ENCODE results near the gene GPHA2. TPM values are rescaled to one million over a fixed set of nuclear protein-coding genes. Genes with fewer than 3 reads are reported as not detected.
A peak's percentile ranks its signal among the peaks of the same experiment; 100 is the strongest.

GPHA2 gene
- polyA plus RNA-seq, 2 donors, result not detected

- H3K4me3 ChIP-seq (ENCODE audit: low read depth in 1 of 2, low read length in 2 of 2), result no peak overlapping the region
- no peaks in the 10 kb centered on the region for H3K9me3 ChIP-seq (ENCODE audit: control insufficient read depth in 2 of 2, insufficient read depth in 1 of 2, low read depth in 1 of 2, low read length in 1 of 2)
- WGBS, 2 donors, result 91 to 94% methylated on average over 10 to 11 of the region's 11 CpGs
- no peak overlapping the region for H3K27ac ChIP-seq (ENCODE audit: low read depth in 2 of 2, low read length in 1 of 2)
- H3K27me3 ChIP-seq (ENCODE audit: control insufficient read depth in 1 of 2, insufficient read depth in 2 of 2, low read length in 2 of 2), result no peaks in the 10 kb centered on the region
- peaks cover 0 to 11% of the 10 kb centered on the region in 2 donors for H3K36me3 ChIP-seq (ENCODE audit: control insufficient read depth in 2 of 2, insufficient read depth in 2 of 2, low read length in 1 of 2)
- peaks cover 0 to 6% of the 10 kb centered on the region in 2 donors for H3K4me1 ChIP-seq (ENCODE audit: control insufficient read depth in 2 of 2, insufficient read depth in 2 of 2, low read length in 1 of 2)
Measured at GRCh38 chr11:64923151-64923661, 12.5 kb downstream of the GPHA2 start.

- Histone ChIP-seq H3K4me3 (ENCODE audit: low read depth in 1 of 2, low read length in 2 of 2) (no peak overlapping the region), H3K27ac (ENCODE audit: low read depth in 2 of 2, low read length in 1 of 2) (no peak overlapping the region), H3K4me1 (ENCODE audit: control insufficient read depth in 2 of 2, insufficient read depth in 2 of 2, low read length in 1 of 2) (peaks cover 0 to 6% of the 10 kb centered on the region in 2 donors), H3K36me3 (ENCODE audit: control insufficient read depth in 2 of 2, insufficient read depth in 2 of 2, low read length in 1 of 2) (peaks cover 0 to under 1% of the 10 kb centered on the region in 2 donors), H3K27me3 (ENCODE audit: control insufficient read depth in 1 of 2, insufficient read depth in 2 of 2, low read length in 2 of 2) (no peaks in the 10 kb centered on the region), H3K9me3 (ENCODE audit: control insufficient read depth in 2 of 2, insufficient read depth in 1 of 2, low read depth in 1 of 2, low read length in 1 of 2) (no peaks in the 10 kb centered on the region)
- WGBS, 2 donors, result 44 to 54% methylated on average over 3 of the region's 3 CpGs
Measured at GRCh38 chr11:64921384-64921783, 14.3 kb downstream of the GPHA2 start.

- Histone ChIP-seq H3K9me3 (ENCODE audit: control insufficient read depth in 2 of 2, insufficient read depth in 1 of 2, low read depth in 1 of 2, low read length in 1 of 2) (no peaks in the 10 kb centered on the region), H3K36me3 (ENCODE audit: control insufficient read depth in 2 of 2, insufficient read depth in 2 of 2, low read length in 1 of 2) (no peaks in the 10 kb centered on the region), H3K27ac (ENCODE audit: low read depth in 2 of 2, low read length in 1 of 2) (no peak overlapping the region), H3K27me3 (ENCODE audit: control insufficient read depth in 1 of 2, insufficient read depth in 2 of 2, low read length in 2 of 2) (no peaks in the 10 kb centered on the region), H3K4me3 (ENCODE audit: low read depth in 1 of 2, low read length in 2 of 2) (no peak overlapping the region), H3K4me1 (ENCODE audit: control insufficient read depth in 2 of 2, insufficient read depth in 2 of 2, low read length in 1 of 2) (peaks cover 4 to 12% of the 10 kb centered on the region in 2 donors)
- WGBS, 2 donors, result 80 to 82% methylated on average over 2 of the region's 2 CpGs
Measured at GRCh38 chr11:64920124-64920523, 15.6 kb downstream of the GPHA2 start.

GRCh38 chr11:64919627-64920026, 16.1 kb downstream of the GPHA2 start:
- 83 to 88% methylated on average over 8 of the region's 8 CpGs for WGBS, 2 donors
- Histone ChIP-seq H3K4me1 (ENCODE audit: control insufficient read depth in 2 of 2, insufficient read depth in 2 of 2, low read length in 1 of 2) (peaks cover 4 to 12% of the 10 kb centered on the region in 2 donors), H3K27ac (ENCODE audit: low read depth in 2 of 2, low read length in 1 of 2) (no peak overlapping the region), H3K27me3 (ENCODE audit: control insufficient read depth in 1 of 2, insufficient read depth in 2 of 2, low read length in 2 of 2) (no peaks in the 10 kb centered on the region), H3K4me3 (ENCODE audit: low read depth in 1 of 2, low read length in 2 of 2) (no peak overlapping the region), H3K36me3 (ENCODE audit: control insufficient read depth in 2 of 2, insufficient read depth in 2 of 2, low read length in 1 of 2) (no peaks in the 10 kb centered on the region), H3K9me3 (ENCODE audit: control insufficient read depth in 2 of 2, insufficient read depth in 1 of 2, low read depth in 1 of 2, low read length in 1 of 2) (no peaks in the 10 kb centered on the region)

GRCh38 chr11:64918017-64918416, 17.7 kb downstream of the GPHA2 start:
- Histone ChIP-seq H3K4me1 (ENCODE audit: control insufficient read depth in 2 of 2, insufficient read depth in 2 of 2, low read length in 1 of 2) (peaks cover 4 to 6% of the 10 kb centered on the region in 2 donors), H3K27ac (ENCODE audit: low read depth in 2 of 2, low read length in 1 of 2) (peak overlapping the region in 1 of 2 donors; percentile 40), H3K27me3 (ENCODE audit: control insufficient read depth in 1 of 2, insufficient read depth in 2 of 2, low read length in 2 of 2) (no peaks in the 10 kb centered on the region), H3K9me3 (ENCODE audit: control insufficient read depth in 2 of 2, insufficient read depth in 1 of 2, low read depth in 1 of 2, low read length in 1 of 2) (no peaks in the 10 kb centered on the region), H3K36me3 (ENCODE audit: control insufficient read depth in 2 of 2, insufficient read depth in 2 of 2, low read length in 1 of 2) (peaks cover 0 to 12% of the 10 kb centered on the region in 2 donors), H3K4me3 (ENCODE audit: low read depth in 1 of 2, low read length in 2 of 2) (peak overlapping the region in 1 of 2 donors; percentile 92)
- WGBS, 2 donors, result 16 to 23% methylated on average over 4 of the region's 4 CpGs

GRCh38 chr11:64917663-64917995, 18.1 kb downstream of the GPHA2 start:
- peaks cover 0 to 16% of the 10 kb centered on the region in 2 donors for H3K36me3 ChIP-seq (ENCODE audit: control insufficient read depth in 2 of 2, insufficient read depth in 2 of 2, low read length in 1 of 2)
- H3K27ac ChIP-seq (ENCODE audit: low read depth in 2 of 2, low read length in 1 of 2), result peak overlapping the region; percentile 70 to 71
- H3K4me3 ChIP-seq (ENCODE audit: low read depth in 1 of 2, low read length in 2 of 2), result peak overlapping the region in 1 of 2 donors; percentile 92
- WGBS, 2 donors, result 6 to 11% methylated on average over 6 of the region's 6 CpGs
- peaks cover 4 to 6% of the 10 kb centered on the region in 2 donors for H3K4me1 ChIP-seq (ENCODE audit: control insufficient read depth in 2 of 2, insufficient read depth in 2 of 2, low read length in 1 of 2)
- H3K27me3 ChIP-seq (ENCODE audit: control insufficient read depth in 1 of 2, insufficient read depth in 2 of 2, low read length in 2 of 2), result no peaks in the 10 kb centered on the region
- no peaks in the 10 kb centered on the region for H3K9me3 ChIP-seq (ENCODE audit: control insufficient read depth in 2 of 2, insufficient read depth in 1 of 2, low read depth in 1 of 2, low read length in 1 of 2)

GRCh38 chr11:64916775-64917662, 18.7 kb downstream of the GPHA2 start, which contains the start of gene ATG2A:
Gene ATG2A (minus strand): TSS chr11:64917209. CDS start chr11:64917135, 74 bp downstream.
- WGBS, 2 donors, result 0 to 1% methylated on average over 55 to 57 of the region's 57 CpGs
- Histone ChIP-seq H3K27ac (ENCODE audit: low read depth in 2 of 2, low read length in 1 of 2) (peak within 1 kb of the TSS; percentile 71 to 88), H3K4me3 (ENCODE audit: low read depth in 1 of 2, low read length in 2 of 2) (peak within 1 kb of the TSS; percentile 73 to 92), H3K27me3 (ENCODE audit: control insufficient read depth in 1 of 2, insufficient read depth in 2 of 2, low read length in 2 of 2) (no peaks in the 10 kb centered on the region), H3K9me3 (ENCODE audit: control insufficient read depth in 2 of 2, insufficient read depth in 1 of 2, low read depth in 1 of 2, low read length in 1 of 2) (no peaks in the 10 kb centered on the region), H3K4me1 (ENCODE audit: control insufficient read depth in 2 of 2, insufficient read depth in 2 of 2, low read length in 1 of 2) (peaks cover 4 to 6% of the 10 kb centered on the region in 2 donors), H3K36me3 (ENCODE audit: control insufficient read depth in 2 of 2, insufficient read depth in 2 of 2, low read length in 1 of 2) (peaks cover 4 to 20% of the 10 kb centered on the region in 2 donors)

- Histone ChIP-seq H3K4me1 (ENCODE audit: control insufficient read depth in 2 of 2, insufficient read depth in 2 of 2, low read length in 1 of 2) (peaks cover 4 to 6% of the 10 kb centered on the region in 2 donors), H3K27ac (ENCODE audit: low read depth in 2 of 2, low read length in 1 of 2) (peak overlapping the region; percentile 53 to 88), H3K9me3 (ENCODE audit: control insufficient read depth in 2 of 2, insufficient read depth in 1 of 2, low read depth in 1 of 2, low read length in 1 of 2) (no peaks in the 10 kb centered on the region), H3K4me3 (ENCODE audit: low read depth in 1 of 2, low read length in 2 of 2) (peak overlapping the region; percentile 73 to 92), H3K27me3 (ENCODE audit: control insufficient read depth in 1 of 2, insufficient read depth in 2 of 2, low read length in 2 of 2) (no peaks in the 10 kb centered on the region), H3K36me3 (ENCODE audit: control insufficient read depth in 2 of 2, insufficient read depth in 2 of 2, low read length in 1 of 2) (peaks cover 9 to 27% of the 10 kb centered on the region in 2 donors)
- 6 to 7% methylated on average over 23 of the region's 23 CpGs for WGBS, 2 donors
Measured at GRCh38 chr11:64916040-64916774, 19.5 kb downstream of the GPHA2 start.

- no peaks in the 10 kb centered on the region for H3K9me3 ChIP-seq (ENCODE audit: control insufficient read depth in 2 of 2, insufficient read depth in 1 of 2, low read depth in 1 of 2, low read length in 1 of 2)
- no peaks in the 10 kb centered on the region for H3K27me3 ChIP-seq (ENCODE audit: control insufficient read depth in 1 of 2, insufficient read depth in 2 of 2, low read length in 2 of 2)
- no peak overlapping the region for H3K4me3 ChIP-seq (ENCODE audit: low read depth in 1 of 2, low read length in 2 of 2)
- peaks cover 9 to 34% of the 10 kb centered on the region in 2 donors for H3K36me3 ChIP-seq (ENCODE audit: control insufficient read depth in 2 of 2, insufficient read depth in 2 of 2, low read length in 1 of 2)
- H3K4me1 ChIP-seq (ENCODE audit: control insufficient read depth in 2 of 2, insufficient read depth in 2 of 2, low read length in 1 of 2), result peaks cover 4 to 6% of the 10 kb centered on the region in 2 donors
- peak overlapping the region in 1 of 2 donors; percentile 88 for H3K27ac ChIP-seq (ENCODE audit: low read depth in 2 of 2, low read length in 1 of 2)
- 79% methylated on average over 7 of the region's 7 CpGs for WGBS, 2 donors
Measured at GRCh38 chr11:64915376-64915887, 20.3 kb downstream of the GPHA2 start.
